Embryonic facial prominence (tissue), 1 donor: ENCODE data around the gene TREH.

ENCODE experiments used
- DNase-seq: peaks from one replicate; pipeline ENCODE4 v3.0.0-alpha.2; 2016; ENCODE audit errors: extremely low spot score

The TREH gene

GRCh38 chr11:118649941-118650340 lies 29.5 kb downstream of the TREH start:
- DNase-seq: no peak

GRCh38 chr11:118648291-118648690 lies 31.2 kb downstream of the TREH start:
- DNase-seq: no peak

DNA sequence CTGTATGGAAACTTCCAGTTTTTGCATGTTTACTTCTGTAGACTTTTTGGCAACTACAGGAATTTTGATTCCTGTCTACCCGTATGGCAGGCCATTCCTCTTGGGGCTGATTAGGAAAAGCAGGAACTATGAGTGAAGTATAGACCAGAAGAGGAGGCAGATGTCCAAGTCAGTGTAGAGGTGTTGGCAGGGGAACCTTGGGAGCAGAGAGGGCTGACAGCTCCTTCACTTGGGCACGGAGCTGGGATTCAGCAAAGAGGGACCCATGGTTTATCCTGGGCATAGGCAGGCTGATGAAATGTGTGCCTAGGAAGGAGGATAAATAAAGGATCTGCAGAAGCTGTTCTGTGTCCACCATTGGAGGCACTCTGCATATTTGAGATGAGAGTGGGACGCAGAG lies 33.1 kb downstream of the TREH start:
- no peak for DNase-seq

DNA sequence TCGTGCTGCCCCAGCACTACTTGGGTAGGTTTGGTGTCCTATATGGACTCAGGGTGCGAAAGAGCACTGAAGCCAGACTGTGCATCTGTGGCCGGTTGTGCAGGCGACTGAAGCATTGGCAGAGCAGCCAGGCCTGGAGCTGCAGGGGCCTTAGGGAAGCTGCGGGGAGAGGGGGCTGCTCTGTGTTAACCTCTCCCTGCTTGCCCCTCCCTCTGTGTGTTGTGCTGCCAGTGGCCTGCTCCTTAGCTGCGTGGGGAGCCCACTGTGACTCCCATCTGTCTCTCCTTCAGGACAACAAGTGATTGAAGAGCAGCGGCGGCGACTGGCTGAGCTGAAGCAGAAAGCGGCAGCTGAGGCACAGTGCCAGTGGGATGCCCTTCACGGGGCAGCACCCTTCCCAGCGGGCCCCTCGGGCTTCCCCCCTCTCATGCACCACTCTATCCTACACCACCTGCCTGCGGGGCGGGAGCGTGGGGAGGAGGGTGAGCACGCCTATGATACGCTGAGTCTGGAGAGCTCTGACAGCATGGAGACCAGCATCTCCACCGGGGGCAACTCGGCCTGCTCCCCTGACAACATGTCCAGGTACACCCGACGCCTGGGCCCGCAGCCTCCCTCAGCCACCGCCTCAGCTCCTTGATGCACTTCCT lies 34.3 kb downstream of the TREH start:
- no peak for DNase-seq

- no peak for DNase-seq
These were observed 35.0 kb downstream of the TREH start for GRCh38 chr11:118644496-118644895.

DNA sequence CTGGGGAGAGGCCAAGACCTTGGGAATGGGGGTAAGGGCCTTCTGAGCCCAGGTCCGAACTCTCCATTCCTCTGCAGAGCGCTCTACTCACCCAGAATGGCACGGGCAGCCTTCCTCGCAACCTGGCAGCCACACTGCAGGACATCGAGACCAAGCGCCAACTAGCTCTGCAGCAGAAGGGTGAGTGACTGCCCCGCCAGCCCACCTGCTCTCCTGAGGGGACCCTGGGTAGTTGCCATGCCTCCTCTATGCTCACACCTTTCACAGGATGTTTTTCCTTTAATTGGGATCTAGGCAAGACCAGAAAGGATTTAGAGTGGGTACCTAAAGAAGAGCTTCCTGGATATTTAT lies 35.5 kb downstream of the TREH start:
- no peak for DNase-seq

DNA sequence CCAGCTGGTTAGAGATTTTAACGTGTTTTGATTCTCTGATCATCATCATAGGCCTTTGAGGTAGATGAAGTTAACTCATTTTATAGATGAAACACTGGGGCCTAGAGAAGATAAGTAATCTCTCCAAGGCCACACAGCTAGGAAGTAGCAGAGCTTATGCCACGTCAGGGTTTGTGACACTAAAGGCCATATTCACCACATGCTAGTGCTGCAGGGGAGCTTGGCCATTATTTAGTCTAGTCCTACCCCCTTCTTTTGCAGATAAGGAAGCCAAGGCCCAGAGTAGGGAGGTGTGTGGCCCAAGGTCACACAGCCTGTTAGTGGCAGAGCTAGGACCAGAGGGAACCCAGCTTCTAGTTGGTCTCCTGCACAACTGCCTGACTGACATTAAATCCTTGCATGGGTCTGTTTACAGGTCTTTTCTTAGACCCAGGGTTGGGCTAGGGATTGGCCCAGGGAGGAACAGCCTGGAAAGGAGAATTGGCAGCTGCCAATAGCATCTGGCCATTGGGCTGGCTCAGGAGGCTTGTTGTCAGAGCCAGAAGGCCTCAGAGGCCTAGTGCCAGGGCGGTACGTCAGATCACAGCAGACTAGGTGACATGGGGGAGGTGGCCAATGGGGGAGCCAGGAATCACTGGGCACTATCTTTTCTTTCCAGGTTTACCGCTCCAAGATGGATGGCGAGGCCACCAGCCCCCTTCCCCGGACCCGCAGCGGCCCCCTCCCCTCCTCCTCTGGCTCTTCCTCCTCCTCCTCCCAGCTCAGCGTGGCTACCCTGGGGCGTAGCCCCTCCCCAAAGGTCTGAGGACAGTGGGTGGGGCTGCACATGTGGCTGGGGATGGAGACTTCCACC lies 36.1 kb downstream of the TREH start:
- DNase-seq: no peak

GRCh38 chr11:118641397-118642019 lies 37.9 kb downstream of the TREH start:
- no peak for DNase-seq

DNA sequence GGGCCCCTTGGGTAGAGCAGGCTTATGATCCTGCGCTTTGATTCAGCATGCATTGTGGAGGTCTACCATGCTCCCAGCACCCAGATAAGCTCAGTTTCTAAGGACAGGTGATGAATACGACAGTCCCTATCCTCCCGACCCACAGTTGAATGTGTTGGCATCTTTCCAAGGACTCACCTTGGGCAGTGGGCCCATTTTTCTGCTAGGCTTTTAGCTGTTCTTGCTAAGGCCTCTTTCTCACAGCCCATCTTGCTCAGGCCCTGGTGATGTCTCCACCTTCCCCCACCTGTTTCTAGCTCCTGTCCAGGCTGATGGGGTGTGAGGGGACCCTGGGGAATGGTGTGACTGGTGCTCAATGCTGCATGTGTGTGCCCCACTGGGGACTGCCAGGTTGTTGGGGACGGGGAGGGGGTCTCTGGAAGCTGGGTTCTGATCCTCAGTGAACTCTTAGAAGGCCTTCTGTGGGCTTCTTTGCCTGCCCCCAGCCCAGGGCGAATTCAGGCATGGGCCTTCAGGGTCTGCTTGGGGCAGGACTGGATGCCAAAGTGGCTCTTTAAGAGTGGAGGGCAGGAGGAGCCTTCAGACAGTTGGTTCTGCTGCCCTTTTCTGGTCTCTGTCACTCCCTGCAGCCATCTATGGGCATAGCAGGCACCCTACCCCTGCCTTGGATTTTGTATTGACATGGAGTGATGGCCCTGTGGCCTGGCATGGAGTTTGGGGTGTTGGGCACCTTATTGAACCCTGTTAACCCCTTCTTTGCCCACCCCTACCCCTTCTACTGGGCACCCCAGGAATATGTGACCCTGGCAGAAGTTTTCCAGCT lies 38.9 kb downstream of the TREH start:
- no peak for DNase-seq

DNA sequence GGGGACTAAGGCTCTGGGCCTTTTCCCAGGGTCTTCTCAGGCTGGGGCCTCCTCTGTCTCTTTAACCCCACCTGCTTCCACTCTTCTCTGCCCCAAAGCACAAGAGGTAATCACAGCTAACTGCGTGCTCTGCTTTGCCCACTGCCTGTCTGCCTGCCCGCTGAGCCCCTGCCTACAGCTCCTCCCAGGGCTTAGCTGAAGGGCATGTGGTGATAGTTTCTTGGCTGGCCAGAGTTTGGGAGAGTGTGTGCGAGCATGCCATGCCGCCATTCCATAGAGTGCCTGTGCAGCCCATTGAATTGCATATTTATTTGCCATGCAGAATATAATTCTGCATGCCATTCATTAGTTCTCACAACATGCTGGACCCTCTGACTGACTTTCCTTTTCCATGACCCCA lies 39.6 kb downstream of the TREH start:
- DNase-seq: no peak

DNA sequence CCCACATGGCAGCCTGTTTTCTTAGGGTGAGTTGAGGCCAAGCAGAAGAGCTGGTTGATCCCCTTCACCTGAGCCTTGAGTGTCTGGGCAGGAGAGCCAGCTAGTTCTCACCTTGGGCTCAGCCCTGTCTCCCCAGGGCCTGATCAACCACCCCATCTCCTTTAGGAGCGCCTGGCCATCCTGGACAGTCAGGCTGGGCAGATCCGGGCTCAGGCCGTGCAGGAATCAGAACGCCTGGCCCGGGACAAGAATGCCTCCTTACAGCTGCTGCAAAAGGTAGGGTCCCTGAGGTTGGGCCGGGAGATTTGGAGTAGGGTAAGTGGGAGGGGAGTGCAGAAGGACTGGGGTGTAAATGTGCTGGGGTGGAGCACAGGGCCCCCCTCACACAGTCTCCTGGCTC lies 40.7 kb downstream of the TREH start:
- DNase-seq: no peak

DNA sequence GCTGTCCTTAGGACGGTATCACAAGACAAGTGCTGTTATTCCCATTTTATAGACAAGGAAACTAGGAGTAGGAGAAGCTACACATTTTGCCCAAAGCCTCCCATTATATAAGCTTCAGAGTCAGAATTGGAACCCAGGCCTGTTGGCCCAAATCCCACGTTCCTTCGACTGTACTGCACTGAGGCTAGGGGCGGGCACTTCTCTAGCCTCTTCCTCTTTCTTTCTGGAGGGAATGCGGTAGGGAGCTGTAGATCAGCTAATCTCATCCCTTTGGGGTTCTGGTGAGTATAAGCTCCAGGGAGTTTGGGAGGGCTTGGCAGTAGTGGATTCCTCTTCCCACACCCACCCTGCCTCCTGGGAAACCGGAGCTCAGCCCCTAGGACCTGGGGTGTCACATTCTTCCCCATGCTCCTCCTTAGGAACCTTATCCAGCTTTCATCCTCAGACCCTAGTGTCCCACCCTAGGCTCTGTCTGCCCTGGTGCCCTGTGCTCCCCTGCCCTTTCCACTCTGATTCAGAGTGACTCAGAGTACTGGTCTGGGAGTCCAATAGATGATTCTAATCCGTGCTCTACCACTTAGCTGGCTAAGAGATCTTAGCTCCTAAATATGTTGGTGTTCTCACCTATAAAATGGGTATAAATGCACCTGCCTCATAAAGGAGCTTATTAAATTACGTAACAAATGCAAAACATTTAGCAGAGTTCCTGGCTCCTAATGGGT lies 42.7 kb downstream of the TREH start:
- DNase-seq: no peak

- no peak for DNase-seq
These were observed 43.8 kb downstream of the TREH start for GRCh38 chr11:118635642-118636041.

DNA sequence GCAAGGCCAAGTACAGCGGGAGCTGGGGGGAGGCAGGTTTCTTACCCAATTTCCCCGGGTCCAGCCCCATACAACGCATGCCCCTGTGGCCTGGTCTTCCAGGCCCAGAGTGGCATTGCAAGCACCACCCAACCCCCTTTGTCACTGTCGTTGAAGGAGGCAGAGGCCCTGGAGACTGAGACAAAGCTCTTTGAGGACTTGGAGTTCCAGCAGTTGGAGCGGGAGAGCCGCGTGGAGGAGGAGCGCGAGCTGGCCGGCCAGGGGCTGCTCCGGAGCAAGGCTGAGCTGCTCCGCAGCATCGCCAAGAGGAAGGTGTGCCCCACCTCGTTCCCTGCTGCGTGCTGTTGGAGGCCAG lies 44.2 kb downstream of the TREH start:
- DNase-seq: no peak

DNA sequence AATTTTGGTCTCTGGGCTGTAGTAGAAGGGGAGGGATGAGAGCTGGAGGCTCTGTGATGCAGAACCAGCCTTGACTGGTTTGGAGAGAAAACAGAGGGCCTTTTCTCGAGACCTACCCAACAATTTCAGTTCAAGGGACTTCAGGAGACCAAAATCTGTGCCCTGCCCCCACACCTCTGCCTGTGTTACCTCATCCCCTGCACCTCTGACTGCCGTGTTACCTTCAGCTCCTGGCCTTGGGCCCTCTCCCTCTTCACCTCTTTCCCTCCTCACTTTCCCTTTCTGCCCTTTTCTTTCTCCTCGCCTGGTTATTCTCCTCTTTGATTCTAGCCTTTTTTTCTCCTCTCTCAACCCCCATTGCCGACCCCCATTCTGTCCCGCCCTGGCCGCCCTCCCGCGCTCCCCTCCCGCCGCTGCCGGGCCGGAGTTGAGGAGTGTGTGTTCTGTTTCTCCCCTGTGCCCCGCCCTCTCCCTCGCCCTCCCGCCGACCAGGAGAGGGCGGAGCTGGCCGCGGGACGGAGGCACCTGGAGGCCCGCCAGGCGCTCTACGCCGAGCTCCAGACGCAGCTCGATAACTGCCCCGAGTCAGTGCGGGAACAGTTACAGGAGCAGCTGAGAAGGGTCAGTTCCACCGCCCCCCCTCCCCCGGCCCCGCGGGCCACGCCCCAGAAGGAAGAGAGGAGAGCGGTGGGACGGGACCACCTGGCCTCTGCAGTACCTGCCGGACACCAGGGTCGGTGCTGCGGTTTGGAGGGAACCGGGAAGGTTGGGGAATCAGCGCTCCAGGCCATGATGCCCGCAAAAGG lies 44.8 kb downstream of the TREH start:
- DNase-seq: no peak

GRCh38 chr11:118633979-118634378 lies 45.5 kb downstream of the TREH start:
- no peak for DNase-seq

GRCh38 chr11:118633319-118633690 lies 46.1 kb downstream of the TREH start:
- DNase-seq: no peak

GRCh38 chr11:118632577-118633318 lies 46.7 kb downstream of the TREH start:
- no peak for DNase-seq

DNA sequence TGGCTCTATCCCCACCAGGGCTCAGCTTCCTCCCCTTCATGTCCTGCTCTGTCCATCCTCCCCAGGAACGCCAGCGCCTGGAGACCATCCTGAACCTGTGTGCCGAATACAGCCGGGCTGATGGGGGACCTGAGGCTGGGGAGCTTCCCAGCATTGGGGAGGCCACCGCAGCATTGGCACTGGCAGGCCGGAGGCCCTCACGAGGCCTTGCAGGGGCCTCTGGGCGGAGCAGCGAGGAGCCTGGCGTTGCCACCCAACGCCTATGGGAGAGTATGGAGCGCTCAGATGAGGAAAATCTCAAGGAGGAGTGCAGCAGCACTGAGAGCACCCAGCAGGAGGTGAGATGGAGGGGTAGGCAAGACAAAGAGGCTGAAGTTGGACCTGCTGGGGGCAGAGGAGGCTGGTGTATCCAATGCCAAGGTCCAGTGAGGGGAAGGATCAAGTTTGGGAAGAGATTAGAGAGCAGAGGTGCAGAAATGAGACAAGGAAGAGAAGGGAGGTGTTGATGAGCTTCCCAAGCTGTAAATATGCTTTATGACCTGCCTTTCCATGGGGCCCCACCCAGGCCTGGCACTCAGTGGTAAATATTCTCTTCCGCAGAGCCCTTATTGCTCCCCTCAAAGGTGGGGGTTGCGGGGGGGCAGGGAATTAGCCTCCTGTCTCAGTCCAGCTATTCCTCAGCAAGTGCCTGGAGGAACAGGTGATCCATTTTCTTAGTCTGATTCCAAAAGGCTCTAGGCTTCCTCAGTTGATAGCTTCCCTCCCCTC lies 48.1 kb downstream of the TREH start:
- no peak for DNase-seq
